GM18511 (cell line): ENCODE measurements around the gene LYVE1.

Source experiments
- ATAC-seq: cut with Tn5 transposase; IDR thresholded peaks from one replicate; pipeline ENCODE4 v1.9.1; 2021; ENCODE audit warnings: mild to moderate bottlenecking, moderate library complexity; ENCODE audit not compliant: unreplicated experiment

The LYVE1 gene

DNA sequence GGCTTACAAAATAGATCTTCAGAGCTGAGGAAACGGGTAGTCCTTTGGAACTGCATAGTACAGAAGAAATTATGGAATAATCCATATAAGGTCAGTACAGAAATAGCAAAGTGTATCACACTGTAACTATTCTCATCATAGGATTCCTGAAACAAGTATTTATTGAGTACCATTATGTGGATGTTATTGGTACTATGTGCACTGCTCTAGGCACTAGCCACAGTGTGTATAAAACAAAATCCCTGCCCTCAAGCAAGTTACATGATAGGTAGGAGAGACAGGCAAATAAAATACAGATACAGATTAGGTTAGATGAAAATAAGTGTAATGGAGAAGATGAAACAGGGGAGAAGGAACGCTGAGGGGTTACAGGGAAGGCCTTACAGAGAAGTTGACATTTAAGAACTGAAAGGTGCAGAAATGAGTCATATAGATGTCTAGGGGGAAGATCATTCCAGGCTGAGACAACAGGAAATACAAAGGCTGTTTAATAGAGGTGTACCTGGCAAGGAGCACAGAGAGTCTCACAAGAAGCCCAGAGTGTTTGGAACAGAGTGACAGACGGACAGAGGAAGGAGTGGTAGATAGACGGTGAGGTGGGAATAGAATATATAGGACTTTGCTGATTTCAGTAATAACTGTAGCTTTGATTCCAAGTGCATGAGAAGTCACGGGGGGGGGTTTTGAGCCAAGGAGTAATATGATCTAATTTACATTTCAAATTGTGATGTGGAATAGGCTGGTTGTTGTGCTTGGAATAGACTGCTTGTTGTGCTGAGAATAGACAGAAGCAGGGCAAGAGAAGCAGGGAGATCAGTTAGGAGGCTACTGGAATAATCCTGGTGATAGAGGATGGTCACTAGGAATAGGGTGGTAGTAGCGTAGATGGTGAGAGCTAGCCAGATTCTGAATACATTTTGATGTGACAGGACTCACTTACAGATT, 41.2 kb downstream of the LYVE1 start:
- peak; percentile 77 for ATAC-seq

DNA sequence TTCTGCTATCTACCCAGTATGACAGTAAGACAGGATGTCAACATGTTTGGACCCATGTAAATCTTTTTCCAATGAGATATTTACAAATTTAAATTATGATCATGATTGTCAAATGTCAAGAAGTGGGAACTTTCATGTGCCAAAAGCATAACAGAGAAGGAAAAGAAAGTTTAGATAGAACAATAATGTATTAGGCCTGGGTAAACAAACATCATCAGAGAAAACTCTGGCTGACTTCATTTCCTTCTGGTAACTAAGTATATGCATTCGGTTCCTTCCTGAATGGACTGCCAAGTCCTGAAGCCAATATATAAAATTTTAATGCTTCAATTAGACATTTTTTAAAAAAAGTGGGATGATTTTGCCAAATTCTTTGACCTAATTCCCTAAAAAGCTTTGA, 44.0 kb downstream of the LYVE1 start:
- ATAC-seq, result no peak

DNA sequence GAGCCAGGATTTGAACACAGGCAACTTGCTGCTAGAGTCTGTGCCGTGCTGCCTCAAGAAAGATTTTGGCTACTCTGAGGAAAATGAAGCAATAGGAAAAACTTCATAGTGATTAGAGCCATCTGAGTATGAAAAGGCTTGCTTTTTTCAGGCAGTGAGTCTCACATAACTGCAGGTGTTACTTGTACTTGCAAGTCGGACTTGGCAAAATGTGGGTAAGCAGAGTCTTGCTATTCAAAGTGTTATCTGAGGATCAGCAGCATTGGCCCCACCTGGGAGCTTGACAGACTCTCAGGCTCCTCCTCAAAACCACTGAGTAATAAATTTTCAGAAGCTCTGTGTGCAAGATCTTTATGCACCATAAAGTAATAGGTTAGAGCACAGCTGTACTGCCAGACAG, 45.5 kb downstream of the LYVE1 start:
- no peak for ATAC-seq

DNA sequence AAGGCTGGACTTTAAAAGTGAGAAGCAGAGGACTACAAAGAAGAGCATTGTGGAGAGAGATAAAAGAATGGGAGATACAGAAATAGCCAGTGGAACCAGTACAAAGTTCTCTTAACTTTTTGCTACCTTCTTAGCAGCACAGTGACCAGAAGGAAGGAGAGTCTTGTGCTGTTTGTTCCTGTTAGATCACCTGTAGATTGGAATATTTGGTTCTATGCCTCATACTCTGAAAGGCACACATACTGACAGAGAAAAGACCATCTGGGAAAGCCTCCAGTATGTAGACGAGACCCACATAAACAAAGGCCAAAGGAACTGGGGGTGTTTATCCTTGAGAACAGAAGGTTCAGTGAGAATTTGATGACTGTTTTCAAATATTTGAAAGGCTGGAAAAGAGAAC, 46.2 kb downstream of the LYVE1 start:
- no peak for ATAC-seq

DNA sequence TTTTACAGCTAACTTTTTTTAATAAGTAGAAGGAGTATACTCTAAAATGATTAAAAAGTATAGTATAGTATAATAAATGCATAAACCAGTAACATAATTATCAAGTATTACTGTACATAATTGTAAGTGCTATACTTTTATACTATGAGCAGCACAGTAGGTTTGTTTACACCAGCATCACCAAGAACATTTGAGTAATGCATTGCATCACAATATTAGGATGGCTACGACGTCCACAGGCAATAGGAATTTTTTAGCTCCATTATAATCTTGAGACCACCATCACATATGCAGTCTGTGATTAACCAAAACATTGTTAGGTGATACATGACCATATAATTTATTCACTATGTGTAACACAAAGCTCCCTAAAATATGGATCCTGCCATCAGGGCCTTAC, 47.9 kb downstream of the LYVE1 start:
- no peak for ATAC-seq

DNA sequence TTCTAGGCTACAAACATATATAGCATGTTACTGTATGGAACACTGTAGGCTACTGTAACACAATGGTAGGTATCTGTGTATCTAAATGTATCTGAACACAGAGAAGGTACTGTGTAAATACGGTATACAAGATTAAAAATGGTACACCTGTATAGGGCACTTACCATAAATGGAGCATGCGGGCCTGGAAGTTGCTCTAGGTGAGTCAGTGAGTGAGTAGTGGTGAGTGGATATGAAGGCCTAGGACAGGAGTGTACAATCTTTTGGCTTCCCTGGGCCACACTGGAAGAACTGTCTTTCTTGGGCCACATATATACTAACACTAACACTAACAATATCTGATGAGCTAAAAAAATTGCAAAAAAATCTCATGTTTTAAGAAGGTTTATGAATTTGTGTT, 48.8 kb downstream of the LYVE1 start:
- no peak for ATAC-seq

DNA sequence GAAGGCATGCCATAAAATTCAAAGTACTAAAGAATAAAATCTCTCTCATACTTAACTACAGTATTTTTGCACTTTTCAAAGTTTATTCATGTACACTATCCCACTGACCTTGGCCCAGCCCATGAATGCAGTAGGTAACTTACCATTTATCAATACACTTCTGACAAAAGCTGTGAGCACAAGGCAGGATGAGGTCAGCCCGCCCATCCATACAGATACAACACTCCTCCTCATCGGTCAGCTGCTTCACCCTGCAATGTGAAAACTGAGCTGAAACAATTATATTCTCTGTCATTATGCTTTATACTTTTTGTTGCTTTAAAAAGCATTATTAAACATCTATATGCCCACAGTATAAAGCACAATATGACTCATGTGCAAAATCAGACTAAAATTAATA, 49.6 kb downstream of the LYVE1 start:
- no peak for ATAC-seq

DNA sequence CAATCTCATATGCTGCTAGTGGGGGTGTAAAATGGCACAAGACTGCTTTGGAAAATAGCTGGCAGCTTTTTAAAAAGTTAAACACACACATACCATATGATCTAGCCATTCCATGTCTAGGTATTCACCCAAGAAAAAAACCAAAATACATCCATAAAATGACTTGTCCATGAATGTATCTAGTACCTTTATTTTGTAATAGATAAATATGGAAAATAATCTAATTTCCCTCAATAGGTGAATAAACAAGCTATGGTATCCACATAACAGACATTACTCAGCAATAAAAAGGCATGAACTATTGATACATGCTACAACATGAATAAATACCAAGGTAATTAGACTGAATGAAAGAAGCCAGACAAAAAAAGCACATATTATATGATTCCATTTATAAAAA, 50.3 kb downstream of the LYVE1 start:
- no peak for ATAC-seq

DNA sequence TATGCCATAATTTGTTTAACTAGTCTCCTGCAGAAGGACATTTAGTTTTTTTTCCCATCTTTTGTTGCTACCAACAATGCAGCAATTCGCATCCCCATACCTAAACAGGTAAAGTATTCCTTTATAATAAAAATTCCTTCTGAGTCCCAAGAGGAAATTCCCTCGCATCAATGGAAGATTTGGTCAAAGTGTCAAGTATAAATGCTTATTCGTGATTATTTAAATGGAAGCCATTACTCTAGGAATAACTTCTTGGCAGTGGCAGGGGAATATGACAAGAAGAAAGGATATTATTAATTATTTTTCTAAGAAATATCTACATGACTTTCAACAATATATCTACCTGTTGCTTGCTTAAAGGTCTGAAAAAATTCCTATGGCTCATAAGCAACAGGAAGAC, 53.0 kb downstream of the LYVE1 start:
- ATAC-seq, result no peak

DNA sequence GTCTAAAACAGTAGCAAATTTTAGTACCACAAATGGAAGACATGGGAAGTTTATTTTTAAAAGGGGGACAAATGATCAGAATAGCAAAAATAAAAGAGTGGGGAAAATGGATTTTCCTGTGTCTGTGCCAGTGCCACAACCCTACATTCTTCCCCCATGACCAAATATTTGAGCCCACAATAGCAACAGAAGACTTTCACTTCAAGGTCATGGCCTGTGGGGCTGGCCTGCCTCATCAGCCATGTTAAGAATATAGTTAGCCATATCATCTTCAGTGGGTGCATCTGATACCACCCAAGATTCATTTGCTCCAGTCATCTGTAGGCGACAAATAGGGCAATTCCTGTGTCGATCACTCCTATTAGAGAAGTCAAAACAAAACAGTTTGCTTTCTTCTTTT, 53.8 kb downstream of the LYVE1 start:
- ATAC-seq, result no peak

DNA sequence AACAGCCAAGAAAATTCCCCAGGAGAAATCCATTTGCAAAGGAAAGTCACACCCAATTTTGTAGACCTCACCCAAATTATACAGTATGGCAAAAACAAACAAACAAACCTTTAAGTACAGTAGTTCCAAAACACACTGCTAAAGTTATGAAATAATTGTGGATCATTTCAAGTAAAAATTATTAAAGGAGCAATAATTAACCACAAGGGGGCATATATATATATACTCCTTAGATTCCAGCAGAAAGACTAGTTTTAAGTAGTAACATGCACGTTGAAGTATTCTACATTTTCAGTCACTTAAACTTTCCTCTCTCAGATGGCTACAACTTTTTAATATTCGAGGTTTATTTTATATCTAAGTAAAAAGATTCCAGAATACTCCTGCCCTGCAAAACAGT, 54.3 kb downstream of the LYVE1 start:
- ATAC-seq, result no peak

DNA sequence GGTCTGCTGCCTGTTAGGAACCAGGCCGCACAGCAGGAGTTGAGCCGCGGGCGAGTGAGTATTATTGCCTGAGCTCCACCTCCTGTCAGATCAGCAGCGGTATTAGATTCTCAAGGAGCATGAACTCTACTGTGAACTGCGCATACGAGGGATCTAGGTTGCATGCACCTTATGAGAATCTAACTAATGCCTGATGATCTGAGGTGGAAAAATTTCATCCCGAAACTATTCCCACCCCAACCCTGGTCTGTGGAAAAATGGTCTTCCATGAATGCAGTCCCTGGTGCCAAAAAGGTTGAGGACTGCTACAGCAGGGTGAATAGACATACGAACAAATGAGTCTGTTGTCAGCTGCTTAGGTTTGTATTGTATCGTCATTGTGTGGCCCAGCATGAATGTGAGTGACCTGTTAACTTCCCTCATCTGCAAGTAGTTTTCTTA, 57.3 kb downstream of the LYVE1 start:
- no peak for ATAC-seq
